DND-41 (cell line): Measurements from ENCODE around the gene TAX1BP3.

Source experiments
- ATAC-seq: fragments of 200-7000 bp; cut with Tn5 transposase; 3 replicates; pipeline ENCODE4 v1.9.1; 2021; ENCODE audit warnings: low read depth; ENCODE audit not compliant: insufficient read depth
- DNase-seq: peaks from one replicate; pipeline ENCODE4 v3.0.0-alpha.2; 2020
- H2AFZ ChIP-seq: 2 replicates; pipeline ENCODE4 v1.6.0; 2012; ENCODE audit warnings: low read depth, low read length
- H3K27ac ChIP-seq: 2 replicates; pipeline ENCODE4 v1.5.1; 2012; ENCODE audit warnings: low read length, inconsistent platforms
- H3K27me3 ChIP-seq: fragments of 200-600 bp; sonication (generic); 2 replicates; pipeline ENCODE4 v1.6.0; 2012; ENCODE audit warnings: low read length, mild to moderate bottlenecking, inconsistent platforms; ENCODE audit not compliant: insufficient read depth, poor library complexity
- H3K36me3 ChIP-seq: 2 replicates; pipeline ENCODE4 v1.5.1; 2012; ENCODE audit warnings: low read length, inconsistent platforms; ENCODE audit not compliant: insufficient read depth
- H3K4me1 ChIP-seq: 2 replicates; pipeline ENCODE4 v1.5.1; 2012; ENCODE audit warnings: mild to moderate bottlenecking, low read length; ENCODE audit not compliant: insufficient read depth
- H3K4me2 ChIP-seq: 2 replicates; pipeline ENCODE4 v1.6.0; 2012; ENCODE audit warnings: mild to moderate bottlenecking, moderate library complexity, low read length, inconsistent platforms; ENCODE audit not compliant: insufficient read depth
- H3K4me3 ChIP-seq, 2 experiments: fragments of 200-600 bp in 1 of 2; shearing (Covaris generic) in 1 of 2; 2 replicates each; pipeline ENCODE4 v1.5.1; 2012 to 2016; ENCODE audit warnings: inconsistent platforms in 2 of 2, low read length in 2 of 2, mild to moderate bottlenecking in 2 of 2, low read depth in 1 of 2, moderate library complexity in 1 of 2
- H3K79me2 ChIP-seq: 2 replicates; pipeline ENCODE4 v1.6.0; 2012; ENCODE audit warnings: low read length, inconsistent platforms; ENCODE audit not compliant: insufficient read depth
- H3K9ac ChIP-seq: 2 replicates; pipeline ENCODE4 v1.6.0; 2012; ENCODE audit warnings: low read depth, mild to moderate bottlenecking, inconsistent platforms, low read length, moderate library complexity
- H3K9me3 ChIP-seq: 2 replicates; pipeline ENCODE4 v1.5.1; 2012; ENCODE audit warnings: low read length, moderate library complexity, mild to moderate bottlenecking, inconsistent platforms; ENCODE audit not compliant: insufficient read depth, severe bottlenecking
- H4K20me1 ChIP-seq: 2 replicates; pipeline ENCODE4 v1.6.0; 2012; ENCODE audit warnings: low read length; ENCODE audit not compliant: insufficient read depth
- CTCF ChIP-seq: IDR thresholded peaks from 2 replicates; pipeline ENCODE4 v1.5.1; 2012; ENCODE audit warnings: borderline replicate concordance, low read length, moderate library complexity, mild to moderate bottlenecking; ENCODE audit not compliant: poor library complexity, severe bottlenecking; ENCODE audit errors: extremely low read depth
- EZH2 ChIP-seq: IDR thresholded peaks from 3 replicates; pipeline ENCODE4 v1.6.1; 2012; ENCODE audit warnings: borderline replicate concordance, low read depth, mild to moderate bottlenecking, moderate library complexity, low read length, inconsistent platforms; ENCODE audit not compliant: severe bottlenecking

Gene TAX1BP3

GRCh38 chr17:3695723-3696411 lies 27.5 kb upstream of the TAX1BP3 start, which contains the start of gene P2RX5:
Gene P2RX5, minus strand, starts transcription at chr17:3696155. Its CDS starts 150 bp downstream, at chr17:3696005.
- Histone ChIP-seq H3K27ac (no peak within 1 kb of the TSS), H3K4me1 (peaks cover 23% of the 10 kb centered on the region), H3K27me3 (peaks cover 8% of the 10 kb centered on the region), H3K9me3 (peaks cover 3% of the 10 kb centered on the region), H3K4me3 (peak within 1 kb of the TSS; percentile 32 to 63; a peak in 3 of 4 replicates), H3K4me2 (peak within 1 kb of the TSS; percentile 96), H2AFZ (peak within 1 kb of the TSS; percentile 71), H3K9ac (peak within 1 kb of the TSS; percentile 54), H4K20me1 (no peaks in the 10 kb centered on the region), H3K36me3 (no peaks in the 10 kb centered on the region), H3K79me2 (no peaks in the 10 kb centered on the region)
- DNase-seq = peak; percentile 77
- peak; percentile 82 for ATAC-seq
- TF ChIP-seq CTCF (no peak), EZH2 (peak; percentile 47)

GRCh38 chr17:3695129-3695722 lies 26.8 kb upstream of the TAX1BP3 start:
- no peaks in the 10 kb centered on the region; the same call in 1 of the 2 replicates for H3K36me3 ChIP-seq
- ATAC-seq (peak; percentile 32), DNase-seq (no peak)
- H3K79me2 ChIP-seq = no peaks in the 10 kb centered on the region
- TF ChIP-seq EZH2 (no peak), CTCF (no peak)
- H3K4me3 ChIP-seq = peak overlapping the region; percentile 32 to 63; a peak in 3 of 4 replicates
- H4K20me1 ChIP-seq = no peaks in the 10 kb centered on the region
- no peak overlapping the region for H3K27ac ChIP-seq
- peak overlapping the region; percentile 54 for H3K9ac ChIP-seq
- peak overlapping the region; percentile 71 for H2AFZ ChIP-seq
- H3K9me3 ChIP-seq = peaks cover 3% of the 10 kb centered on the region
- H3K4me1 ChIP-seq = peaks cover 23% of the 10 kb centered on the region
- peaks cover 8% of the 10 kb centered on the region for H3K27me3 ChIP-seq
- peak overlapping the region; percentile 96 for H3K4me2 ChIP-seq

GRCh38 chr17:3693829-3694231 lies 25.5 kb upstream of the TAX1BP3 start:
- no peak overlapping the region for H3K9ac ChIP-seq
- H3K4me2 ChIP-seq = no peak overlapping the region
- no peak overlapping the region for H3K4me3 ChIP-seq
- H3K4me1 ChIP-seq = peaks cover 23% of the 10 kb centered on the region
- peaks cover 3% of the 10 kb centered on the region for H3K9me3 ChIP-seq
- no peaks in the 10 kb centered on the region; the same call in 1 of the 2 replicates for H3K36me3 ChIP-seq
- no peaks in the 10 kb centered on the region for H3K79me2 ChIP-seq
- no peak overlapping the region for H3K27ac ChIP-seq
- ATAC-seq = no peak
- no peaks in the 10 kb centered on the region for H4K20me1 ChIP-seq
- no peak for TF ChIP-seq EZH2
- TF ChIP-seq CTCF = no peak
- peaks cover 8% of the 10 kb centered on the region for H3K27me3 ChIP-seq
- no peak for DNase-seq
- H2AFZ ChIP-seq = no peak overlapping the region
